ENCODE data around the gene MSRB1.

MSRB1 gene

GRCh38 chr16:1942810-1943726 is at the start of gene MSRB1:
Gene MSRB1, minus strand, starts transcription at chr16:1943199. Its CDS starts 43 bp downstream, at chr16:1943156.
- peak; percentile 72 for DNase-seq

GRCh38 chr16:1991948-1992703 is 49.1 kb upstream of the MSRB1 start:
- peak; percentile 78 for DNase-seq

- DNase-seq = no peak
Observed at GRCh38 chr16:1991588-1991947, 48.6 kb upstream of the MSRB1 start.

- DNase-seq = peak; percentile 17
Observed at GRCh38 chr16:1991135-1991551, 48.1 kb upstream of the MSRB1 start.

- DNase-seq = no peak
Observed at GRCh38 chr16:1990351-1991134, 47.5 kb upstream of the MSRB1 start.

- no peak for DNase-seq
Observed at GRCh38 chr16:1990101-1990350, 47.0 kb upstream of the MSRB1 start.

- no peak for DNase-seq
Observed at GRCh38 chr16:1989209-1990100, 46.5 kb upstream of the MSRB1 start, which contains the start of gene SYNGR3. Gene SYNGR3, plus strand, starts transcription at chr16:1989970. Its CDS starts 133 bp downstream, at chr16:1990103.

- DNase-seq = no peak
Observed at GRCh38 chr16:1987198-1987597, 44.2 kb upstream of the MSRB1 start.

- no peak for DNase-seq
Observed at GRCh38 chr16:1985466-1986150, 42.6 kb upstream of the MSRB1 start.

GRCh38 chr16:1984347-1985225 is 41.6 kb upstream of the MSRB1 start:
- no peak for DNase-seq

GRCh38 chr16:1983544-1984346 is 40.7 kb upstream of the MSRB1 start, which contains the start of gene GFER:
Gene GFER, plus strand, starts transcription at chr16:1984193. Its CDS starts 26 bp downstream, at chr16:1984219.
- DNase-seq = peak; percentile 64

- DNase-seq = no peak
Observed at GRCh38 chr16:1982991-1983543, 40.1 kb upstream of the MSRB1 start.

GRCh38 chr16:1982013-1982433 is 39.0 kb upstream of the MSRB1 start:
- DNase-seq = peak; percentile 37

- no peak for DNase-seq
Observed at GRCh38 chr16:1981398-1981836, 38.4 kb upstream of the MSRB1 start, which contains the start of gene NOXO1. Gene NOXO1, minus strand, starts transcription at chr16:1981469. Its CDS starts 290 bp downstream, at chr16:1981179.

- DNase-seq = no peak
Observed at GRCh38 chr16:1980770-1981087, 37.7 kb upstream of the MSRB1 start.

GRCh38 chr16:1980030-1980769 is 37.2 kb upstream of the MSRB1 start:
- DNase-seq = no peak

GRCh38 chr16:1979271-1980029 is 36.5 kb upstream of the MSRB1 start:
- peak; percentile 34 for DNase-seq

Data from NCI-H526 treated with DMSO at 0.1 percent for 48 hours (cell line).